ENCODE measurements around the gene CDC42BPA. TPM values are rescaled to one million over a fixed set of nuclear protein-coding genes. Genes with fewer than 3 reads are reported as not detected.

Gene CDC42BPA
- total RNA-seq, 1 experiment from 2014 or later: 102 TPM

DNA sequence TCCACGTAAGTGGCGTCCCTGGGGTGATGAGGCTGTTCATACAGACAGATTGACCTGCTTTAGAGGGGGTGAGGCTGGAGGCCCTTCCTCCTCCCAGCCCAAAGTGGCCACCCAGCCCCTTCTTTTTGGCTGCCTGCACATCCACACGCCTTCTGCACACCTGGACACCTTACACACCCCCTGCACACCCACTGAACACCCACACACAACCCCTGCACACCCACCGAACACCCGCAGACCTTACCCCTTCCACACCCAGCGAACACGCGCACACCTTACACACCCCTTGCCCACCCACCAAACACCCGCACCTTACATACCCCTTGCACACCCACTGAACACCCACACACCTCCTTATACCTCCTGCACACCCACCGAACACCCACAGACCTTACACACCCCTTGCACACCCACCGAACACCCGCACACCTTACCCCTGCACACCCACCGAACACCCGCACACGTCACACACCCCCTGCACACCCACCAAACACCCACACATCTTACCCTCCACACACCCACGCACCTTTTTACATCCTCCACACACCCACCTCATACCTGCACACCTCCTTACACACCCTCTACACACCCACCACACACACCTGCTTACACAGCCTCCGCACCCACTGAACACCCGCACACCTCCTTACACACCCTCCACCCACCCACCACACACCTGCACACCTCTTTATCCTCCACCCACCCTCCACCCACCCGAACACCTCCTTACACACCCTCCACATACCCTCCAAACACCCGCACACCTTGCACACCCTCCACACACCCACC is 340.5 kb downstream of the CDC42BPA start:
- intact Hi-C loops (cut with micrococcal nuclease): no loop called here
- H3K36me3 Mint-ChIP-seq (ENCODE audit: insufficient read depth, unreplicated experiment): peaks cover 52% of the 10 kb centered on the region
- DNase-seq (ENCODE audit: unreplicated experiment): no peak
- H3K4me3 Mint-ChIP-seq (ENCODE audit: unreplicated experiment): no peak overlapping the region
- BruUV-seq (replicated peaks): no TSS peak
- POLR2A ChIA-PET: no interaction called here
- H3K27me3 Mint-ChIP-seq (ENCODE audit: insufficient read depth, unreplicated experiment): no peaks in the 10 kb centered on the region
- H3K9me3 Mint-ChIP-seq (ENCODE audit: unreplicated experiment): no peaks in the 10 kb centered on the region
- CTCF ChIA-PET: no interaction called here
- no peak overlapping the region for H3K27ac Mint-ChIP-seq (ENCODE audit: low read depth, unreplicated experiment)
- no peak for TF ChIP-seq CTCF (IDR thresholded peaks at IDR 0.05; ENCODE audit: unreplicated experiment)
- peaks cover 23% of the 10 kb centered on the region for H3K4me1 Mint-ChIP-seq (ENCODE audit: insufficient read depth, unreplicated experiment)

- peaks cover 3% of the 10 kb centered on the region for H3K9me3 Mint-ChIP-seq (ENCODE audit: unreplicated experiment)
- TF ChIP-seq CTCF (IDR thresholded peaks at IDR 0.05; ENCODE audit: unreplicated experiment): no peak
- H3K27ac Mint-ChIP-seq (ENCODE audit: low read depth, unreplicated experiment): no peak overlapping the region
- no peak overlapping the region for H3K4me3 Mint-ChIP-seq (ENCODE audit: unreplicated experiment)
- ChIA-PET POLR2A (no interaction called here), CTCF (no interaction called here)
- no peaks in the 10 kb centered on the region for H3K27me3 Mint-ChIP-seq (ENCODE audit: insufficient read depth, unreplicated experiment)
- BruUV-seq (replicated peaks): no TSS peak
- no peak for DNase-seq (ENCODE audit: unreplicated experiment)
- intact Hi-C loops (cut with micrococcal nuclease): no loop called here
- peaks cover 24% of the 10 kb centered on the region for H3K4me1 Mint-ChIP-seq (ENCODE audit: insufficient read depth, unreplicated experiment)
- peaks cover 48% of the 10 kb centered on the region for H3K36me3 Mint-ChIP-seq (ENCODE audit: insufficient read depth, unreplicated experiment)
These were observed 341.2 kb downstream of the CDC42BPA start for GRCh38 chr1:226976978-226977642.

GRCh38 chr1:226976276-226976977 is 341.9 kb downstream of the CDC42BPA start:
- Mint-ChIP-seq H3K36me3 (ENCODE audit: insufficient read depth, unreplicated experiment) (peaks cover 48% of the 10 kb centered on the region), H3K9me3 (ENCODE audit: unreplicated experiment) (peaks cover 10% of the 10 kb centered on the region), H3K4me1 (ENCODE audit: insufficient read depth, unreplicated experiment) (peaks cover 24% of the 10 kb centered on the region), H3K27me3 (ENCODE audit: insufficient read depth, unreplicated experiment) (no peaks in the 10 kb centered on the region), H3K4me3 (ENCODE audit: unreplicated experiment) (no peak overlapping the region), H3K27ac (ENCODE audit: low read depth, unreplicated experiment) (no peak overlapping the region)
- CTCF ChIA-PET: no interaction called here
- TF ChIP-seq CTCF (IDR thresholded peaks at IDR 0.05; ENCODE audit: unreplicated experiment): no peak
- POLR2A ChIA-PET: no interaction called here
- DNase-seq (ENCODE audit: unreplicated experiment): no peak
- intact Hi-C loops (cut with micrococcal nuclease): no loop called here
- BruUV-seq (replicated peaks): no TSS peak
